CD4-positive, alpha-beta T cell treated with Interleukin-6 at 100 ng/mL for 8 hours (primary cell): Measurements from ENCODE around the gene PDAP1.
"Not testable (repeated sequence)": the region's sequence is repeated elsewhere in the genome, so short reads cannot be mapped to it uniquely, and the experiment has no call there.

ENCODE experiments used
- DNase-seq: peaks from one replicate; pipeline ENCODE4 v3.0.0-alpha.2; 2020; ENCODE audit warnings: mixed read lengths, low spot score

Gene PDAP1

GRCh38 chr7:99408379-99409191, at the start of gene PDAP1, which contains the start of gene BUD31:
TSS of gene PDAP1 (minus strand) at chr7:99408597. CDS start at chr7:99408548, 49 bp downstream.
TSS of gene BUD31 (plus strand) at chr7:99408969. CDS start at chr7:99411093, 2,124 bp downstream.
- DNase-seq: peak; percentile 93

GRCh38 chr7:99457650-99458493, 49.5 kb upstream of the PDAP1 start:
- DNase-seq: no peak

DNA sequence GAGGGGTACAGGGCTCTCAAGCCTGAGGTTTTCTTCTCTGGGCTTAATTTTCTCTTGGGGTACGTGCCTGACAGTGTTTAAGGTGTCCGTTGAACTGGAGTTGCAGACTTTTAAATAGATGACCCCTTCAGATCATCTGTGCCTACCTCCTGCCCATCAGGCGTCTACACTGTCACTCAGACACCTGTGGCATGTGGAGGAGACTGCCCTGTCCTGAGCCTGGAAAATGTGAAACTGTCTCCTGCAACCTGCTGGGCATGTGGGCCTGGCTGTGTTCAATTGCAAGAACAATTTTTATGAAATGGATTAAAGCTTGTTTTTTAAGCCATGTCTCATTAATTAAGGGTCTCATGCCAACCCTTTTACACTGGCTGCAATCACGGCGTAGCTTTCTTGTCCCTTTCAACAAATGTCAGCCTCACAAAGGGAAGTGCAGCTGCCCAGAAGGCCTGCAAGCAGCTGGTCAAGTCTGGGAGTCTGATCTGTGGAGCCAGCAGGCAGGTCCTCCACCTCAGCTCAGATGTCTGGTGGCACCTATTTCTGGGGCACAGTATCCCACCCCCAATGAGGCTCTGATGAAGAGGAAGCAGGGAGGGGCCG, 48.8 kb upstream of the PDAP1 start:
- DNase-seq: no peak

GRCh38 chr7:99456288-99456687, 47.9 kb upstream of the PDAP1 start:
- no peak for DNase-seq

- no peak for DNase-seq
Observed at GRCh38 chr7:99455874-99456273, 47.5 kb upstream of the PDAP1 start.

- no peak for DNase-seq
Observed at GRCh38 chr7:99453105-99453504, 44.7 kb upstream of the PDAP1 start.

- DNase-seq: no peak
Observed at GRCh38 chr7:99452541-99452940, 44.1 kb upstream of the PDAP1 start.

DNA sequence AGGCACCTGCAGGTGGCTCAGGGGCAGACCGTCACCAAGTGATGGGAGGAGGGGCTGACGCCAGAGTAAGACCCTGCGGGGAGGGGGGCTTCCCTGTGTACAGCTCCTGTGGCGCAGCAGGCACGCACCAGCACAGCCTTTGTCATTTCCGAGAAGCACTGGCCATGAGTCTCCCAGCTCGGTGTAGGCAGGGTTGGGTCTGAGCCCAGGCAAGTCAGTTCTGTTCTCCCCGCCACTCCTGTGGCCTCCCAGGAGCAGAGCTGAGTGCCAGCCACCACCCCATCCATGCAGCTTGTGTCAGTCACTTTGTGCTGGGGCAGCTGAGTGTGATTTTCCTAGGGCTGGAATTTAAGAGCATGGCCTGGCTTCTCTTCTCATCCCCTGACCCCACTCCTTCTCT, 43.5 kb upstream of the PDAP1 start:
- no peak for DNase-seq

DNA sequence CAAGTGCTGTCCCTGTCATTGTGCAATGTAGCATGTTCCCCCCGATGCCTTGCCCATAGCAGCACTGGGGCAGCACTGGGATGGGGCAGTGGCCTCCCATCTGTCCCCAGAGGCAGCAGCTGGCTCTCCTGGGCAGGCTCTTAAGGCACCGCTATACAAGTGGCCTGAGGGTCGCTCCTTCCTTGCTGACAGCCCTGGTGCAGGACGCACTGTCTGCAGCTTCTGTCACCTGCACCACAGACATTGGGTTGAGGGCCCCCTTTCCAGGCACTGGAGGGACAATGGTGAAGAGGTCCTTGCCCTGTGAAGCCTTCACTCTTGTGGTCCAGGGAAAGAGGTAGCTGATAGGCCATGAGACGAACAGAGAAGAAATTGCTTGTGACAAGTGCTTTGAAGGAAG, 40.9 kb upstream of the PDAP1 start:
- DNase-seq: no peak

- no peak for DNase-seq
Observed at GRCh38 chr7:99448855-99449254, 40.5 kb upstream of the PDAP1 start.

GRCh38 chr7:99447943-99448342, 39.5 kb upstream of the PDAP1 start:
- DNase-seq: no peak

DNA sequence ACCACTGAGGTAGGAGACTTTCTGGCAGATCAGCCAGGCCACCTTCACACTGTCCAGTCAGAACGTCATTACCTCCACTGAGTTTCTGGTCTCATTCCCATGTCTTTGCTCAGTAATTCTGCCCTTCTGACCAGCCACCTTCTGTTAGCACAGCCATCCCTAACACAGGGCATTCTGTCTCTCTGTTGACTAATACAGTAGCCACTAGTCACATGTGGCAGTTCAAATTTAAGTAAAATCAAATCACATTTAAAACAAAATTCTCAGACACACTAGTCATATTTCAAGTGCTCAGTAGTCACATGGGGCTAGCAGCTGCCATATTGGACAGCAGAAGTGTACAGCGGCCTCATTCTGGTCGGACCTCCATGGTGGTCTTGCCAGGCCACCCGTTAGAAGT, 37.7 kb upstream of the PDAP1 start:
- DNase-seq: no peak

- DNase-seq: no peak
Observed at GRCh38 chr7:99440195-99440594, 31.8 kb upstream of the PDAP1 start.

GRCh38 chr7:99438573-99439480, 30.4 kb upstream of the PDAP1 start, which contains the start of the genes CPSF4 and PTCD1:
TSS of gene CPSF4 (plus strand) at chr7:99438943. CDS start at chr7:99439083, 140 bp downstream.
TSS of gene PTCD1 (minus strand) at chr7:99438798. CDS start at chr7:99435242, 3,556 bp downstream.
- DNase-seq: peak; percentile 89

DNA sequence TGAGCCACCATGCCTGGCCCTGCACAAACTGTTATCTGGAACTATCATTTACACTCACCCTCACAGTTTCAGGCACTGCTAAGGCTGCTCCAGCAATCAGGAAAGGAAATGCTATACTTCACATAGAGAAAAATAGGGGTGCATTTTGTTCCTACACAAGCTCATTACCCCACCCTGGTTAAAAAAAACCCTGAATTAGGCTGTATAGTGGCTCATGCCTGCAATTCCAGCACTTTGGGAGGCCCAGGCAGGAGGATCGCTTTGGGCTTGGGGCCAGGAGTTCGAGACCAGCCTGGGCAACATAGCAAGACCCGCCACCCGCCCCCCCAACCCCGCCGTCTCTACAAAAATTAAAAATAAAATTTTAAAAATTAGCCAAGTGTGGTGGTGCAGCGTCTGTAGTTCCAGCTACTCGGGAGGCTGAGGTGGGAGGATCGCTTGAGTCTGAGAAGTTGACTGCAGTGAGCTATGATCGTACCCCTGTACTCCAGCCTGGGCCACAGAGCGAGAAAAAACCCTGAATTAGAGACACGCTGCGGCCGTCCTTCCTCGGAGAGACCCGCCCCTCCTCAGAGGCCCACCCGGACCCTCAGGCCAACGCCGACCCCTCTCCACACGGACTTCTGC, 29.7 kb upstream of the PDAP1 start:
- no peak for DNase-seq

DNA sequence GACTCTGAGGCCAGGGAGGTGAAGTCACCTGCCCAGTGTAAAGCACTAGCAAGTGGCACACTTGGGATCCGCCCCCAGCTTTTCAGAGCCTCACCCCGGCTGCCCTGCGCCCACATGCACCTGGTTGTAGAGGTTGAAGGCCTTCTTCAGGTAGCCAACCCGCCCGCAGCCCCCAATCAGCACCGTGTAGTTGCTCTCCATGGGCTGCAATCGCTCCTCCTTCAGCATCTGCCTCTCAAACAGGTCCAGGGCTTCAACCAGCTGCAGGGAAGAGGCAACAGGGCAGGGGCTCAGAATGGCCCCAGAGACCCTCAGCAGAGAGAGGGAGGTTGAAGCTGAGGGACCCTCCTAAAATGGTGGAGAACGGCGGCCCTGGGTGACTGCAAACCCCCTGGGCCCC, 24.8 kb upstream of the PDAP1 start:
- no peak for DNase-seq

GRCh38 chr7:99431756-99432540, 23.6 kb upstream of the PDAP1 start:
- not testable (repeated sequence) for DNase-seq

- no peak for DNase-seq
Observed at GRCh38 chr7:99429756-99430155, 21.4 kb upstream of the PDAP1 start.

DNA sequence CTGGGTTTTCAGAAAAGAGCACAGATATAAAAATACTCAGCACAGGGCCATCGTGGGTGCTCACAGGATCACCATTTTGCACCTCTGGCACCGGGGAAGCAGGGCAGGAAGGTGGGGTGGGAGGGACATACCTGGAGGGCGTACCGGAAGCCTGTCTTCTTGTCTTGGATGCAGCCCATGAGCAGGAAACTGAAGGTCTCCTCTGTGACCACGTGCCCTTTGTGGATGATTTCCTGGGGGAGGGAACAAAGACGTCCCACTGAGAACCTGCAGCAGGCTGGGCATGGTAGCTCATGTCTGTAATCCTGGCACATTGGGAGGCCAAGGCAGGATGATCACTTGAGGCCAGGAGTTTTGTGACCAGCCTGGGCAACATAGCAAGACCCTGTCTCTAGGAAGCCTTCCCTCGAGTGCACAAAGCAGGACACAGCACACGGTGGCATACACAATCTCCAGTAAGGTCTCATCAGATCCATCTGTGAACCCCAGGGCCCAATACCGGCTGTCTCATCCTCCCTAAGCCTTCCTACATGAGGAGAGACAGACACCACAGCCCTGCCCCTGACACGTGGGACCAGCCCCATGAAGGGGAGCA, 20.7 kb upstream of the PDAP1 start:
- DNase-seq: peak; percentile 11
